Stimulated activated CD4-positive, alpha-beta T cell treated with anti-CD3 and anti-CD28 coated beads, Interleukin-1b, Interleukin-23, amount 100 ng/mL, for 48 hours (primary cell): Measurements from ENCODE around the gene WNK2.

Experiments used
- DNase-seq: peaks from one replicate; pipeline ENCODE4 v3.0.0-alpha.2; 2020

Gene WNK2

DNA sequence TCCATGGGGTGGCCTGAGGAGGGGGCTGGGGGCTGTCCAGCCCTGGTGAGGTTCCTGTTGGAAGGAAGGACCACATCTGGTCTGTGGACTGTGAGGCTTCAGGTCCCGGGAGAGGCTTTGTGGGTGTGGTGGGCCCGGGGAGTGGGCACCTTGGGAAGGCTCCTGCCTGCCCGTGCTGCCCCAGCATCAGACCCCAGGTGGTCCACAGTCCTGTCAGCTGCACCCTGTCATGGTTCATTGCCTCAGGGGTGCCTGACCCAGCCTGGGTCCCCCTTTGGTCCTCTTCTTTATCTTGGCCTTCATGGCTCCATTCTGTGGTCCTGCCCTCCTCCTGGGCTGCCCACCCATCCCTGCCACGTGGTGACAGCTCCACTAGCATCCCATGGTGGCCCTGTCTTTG lies 36.7 kb downstream of the WNK2 start:
- no peak for DNase-seq

- DNase-seq: no peak
These were observed 37.1 kb downstream of the WNK2 start for GRCh38 chr9:93221044-93221443.

DNA sequence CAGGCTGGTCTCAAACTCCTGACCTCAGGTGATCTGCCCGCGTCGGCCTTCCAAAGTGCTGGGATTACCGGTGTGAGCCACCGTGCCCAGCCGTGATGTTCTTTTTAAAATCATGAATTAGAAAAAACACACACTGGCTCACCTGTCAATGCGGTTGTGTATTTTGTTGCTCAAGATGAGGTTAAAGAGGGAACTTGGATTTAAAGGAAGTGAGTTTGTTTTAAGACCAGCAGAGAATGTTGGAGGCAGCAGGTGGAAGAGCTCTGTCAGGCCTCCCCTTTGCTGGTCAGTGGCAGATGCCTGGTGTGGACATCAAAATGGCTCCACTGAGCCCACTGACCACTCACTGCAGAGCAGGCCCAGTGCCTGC lies 38.9 kb downstream of the WNK2 start:
- DNase-seq: no peak

- no peak for DNase-seq
These were observed 39.6 kb downstream of the WNK2 start for GRCh38 chr9:93223260-93224180.

GRCh38 chr9:93224591-93224990 lies 40.7 kb downstream of the WNK2 start:
- DNase-seq: no peak

DNA sequence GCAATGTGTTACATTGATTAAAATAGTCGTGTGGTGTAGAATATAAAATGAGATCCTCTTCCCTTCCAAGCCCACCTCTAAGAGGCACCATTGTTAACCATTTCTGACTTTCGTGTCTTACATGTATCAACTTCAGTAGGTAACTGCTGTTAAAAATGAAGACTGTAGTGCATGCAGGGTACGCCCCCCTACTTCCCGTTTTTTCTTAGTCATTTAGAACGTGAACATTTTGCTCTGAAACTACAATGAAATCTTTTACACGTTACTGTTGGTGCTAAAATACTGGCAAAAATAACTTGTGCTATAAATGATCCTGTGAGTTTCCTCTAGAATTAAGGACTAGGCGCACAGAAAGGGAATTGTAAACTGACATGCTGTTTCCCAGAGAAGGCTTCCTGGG lies 41.5 kb downstream of the WNK2 start:
- no peak for DNase-seq

GRCh38 chr9:93225892-93226291 lies 42.0 kb downstream of the WNK2 start:
- no peak for DNase-seq

DNA sequence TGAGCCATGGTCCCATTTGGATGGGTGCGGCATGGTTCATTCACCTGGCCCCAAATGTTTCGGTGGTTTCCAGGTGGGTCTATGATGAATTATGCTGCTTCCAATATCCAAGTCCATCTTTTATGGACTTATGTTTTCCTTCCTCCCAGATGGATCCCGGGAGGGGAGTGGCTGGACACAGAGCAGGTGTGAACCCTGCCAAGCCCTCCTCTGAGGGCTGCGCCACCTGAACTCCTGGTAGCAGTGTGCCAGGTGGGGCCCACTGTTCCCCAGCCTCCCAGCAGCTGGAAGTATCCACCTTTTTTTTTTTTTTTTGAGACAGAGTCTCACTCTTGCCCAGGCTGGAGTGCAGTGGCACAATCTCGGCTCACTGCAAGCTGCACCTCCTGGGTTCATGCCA lies 42.9 kb downstream of the WNK2 start:
- DNase-seq: no peak

GRCh38 chr9:93228030-93228429 lies 44.1 kb downstream of the WNK2 start:
- DNase-seq: no peak

GRCh38 chr9:93228453-93228852 lies 44.5 kb downstream of the WNK2 start:
- no peak for DNase-seq

- DNase-seq: no peak
These were observed 45.7 kb downstream of the WNK2 start for GRCh38 chr9:93229636-93230035.

- DNase-seq: no peak
These were observed 46.2 kb downstream of the WNK2 start for GRCh38 chr9:93230185-93230584.

GRCh38 chr9:93230601-93231000 lies 46.7 kb downstream of the WNK2 start:
- DNase-seq: no peak

DNA sequence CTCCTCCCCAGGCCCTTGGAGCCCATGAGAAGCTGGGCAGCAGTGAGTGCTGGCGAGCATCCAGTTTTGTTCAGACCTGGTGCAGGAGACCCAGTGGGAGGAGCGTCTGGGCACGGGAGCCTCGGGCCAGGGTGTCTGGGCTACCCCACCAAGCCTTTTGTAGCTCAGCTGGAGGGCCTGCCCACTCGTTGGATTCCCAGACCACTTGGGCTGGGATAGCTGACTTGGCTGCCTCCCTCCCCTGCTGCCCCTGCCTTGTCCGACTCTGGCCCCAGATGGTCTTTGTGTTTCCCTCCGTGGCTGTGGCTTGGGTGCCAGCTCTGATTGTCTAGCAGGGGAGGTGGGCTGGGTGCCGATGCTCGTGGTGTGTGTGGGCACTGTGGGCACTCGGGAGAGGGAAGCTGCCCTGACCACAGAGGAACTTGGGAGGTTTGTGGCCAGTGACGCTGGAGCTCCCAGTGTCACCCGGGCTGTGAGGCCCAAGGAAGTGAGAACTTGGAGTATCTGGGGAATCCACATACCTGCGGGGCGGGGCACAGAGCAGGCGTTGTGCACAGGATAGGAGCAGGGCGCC lies 47.3 kb downstream of the WNK2 start:
- no peak for DNase-seq

- DNase-seq: no peak
These were observed 47.8 kb downstream of the WNK2 start for GRCh38 chr9:93231716-93232115.

DNA sequence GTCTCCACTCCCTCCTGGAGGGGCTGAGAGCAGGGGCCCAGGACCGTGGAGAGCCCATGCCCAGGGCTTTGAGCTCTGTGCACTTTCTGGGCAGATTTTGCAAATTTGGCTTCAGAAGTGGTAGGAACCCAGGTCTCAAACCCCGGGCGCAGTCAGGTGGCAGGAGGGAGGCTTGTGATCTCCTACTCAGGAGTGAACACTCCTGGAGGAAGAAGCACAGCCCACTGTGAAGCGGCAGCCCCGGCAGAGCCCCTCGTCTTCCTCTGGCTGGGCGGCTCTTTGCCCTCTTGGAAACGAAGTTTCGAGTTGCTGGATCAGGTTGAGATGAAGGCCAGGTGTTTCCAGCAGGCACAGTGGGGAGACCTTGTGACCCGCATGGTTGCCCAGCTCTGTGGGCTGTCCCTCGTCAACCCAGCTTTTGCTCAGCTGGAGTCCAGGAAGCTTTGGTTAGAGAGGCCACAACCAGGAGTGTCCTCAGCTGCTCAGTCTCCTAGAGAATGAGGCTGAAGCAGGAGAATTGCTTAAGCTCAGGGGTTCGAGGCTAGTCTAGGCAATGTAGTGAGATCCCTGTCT lies 48.5 kb downstream of the WNK2 start:
- DNase-seq: no peak

DNA sequence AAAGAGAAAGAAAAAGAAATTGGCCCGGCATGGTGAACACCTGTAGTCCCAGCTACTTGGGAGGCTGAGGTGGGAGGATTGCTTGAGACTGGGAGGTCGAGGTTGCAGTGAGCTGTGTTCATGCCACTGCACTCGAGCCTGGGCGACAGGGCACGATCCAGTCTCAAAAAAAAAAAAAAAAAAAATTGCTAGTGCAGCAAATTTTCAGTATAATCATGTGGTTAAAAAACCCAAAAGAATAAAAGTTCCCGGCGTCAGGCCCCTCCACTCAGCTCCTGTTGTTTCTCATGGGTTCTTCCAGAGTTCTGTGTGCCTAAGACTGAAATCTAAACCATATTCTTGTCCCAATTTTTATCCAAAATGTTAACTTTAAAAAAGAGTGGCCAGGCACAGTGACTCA lies 49.1 kb downstream of the WNK2 start:
- no peak for DNase-seq

DNA sequence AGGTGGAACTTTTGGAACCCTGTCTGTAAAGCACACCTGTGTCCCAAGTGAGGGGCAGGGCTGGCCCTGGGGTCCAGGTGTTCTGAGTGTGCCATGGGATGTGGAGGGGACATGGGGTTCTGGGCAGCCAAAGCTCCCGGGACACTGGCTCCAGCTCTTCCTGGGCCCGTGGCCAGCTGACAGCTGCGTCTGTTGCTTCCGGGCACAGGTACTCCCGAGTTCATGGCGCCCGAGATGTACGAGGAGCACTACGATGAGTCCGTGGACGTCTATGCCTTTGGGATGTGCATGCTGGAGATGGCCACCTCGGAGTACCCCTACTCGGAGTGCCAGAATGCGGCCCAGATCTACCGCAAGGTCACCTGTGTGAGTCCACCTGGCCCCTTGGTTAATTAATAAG lies 50.7 kb downstream of the WNK2 start:
- DNase-seq: no peak

DNA sequence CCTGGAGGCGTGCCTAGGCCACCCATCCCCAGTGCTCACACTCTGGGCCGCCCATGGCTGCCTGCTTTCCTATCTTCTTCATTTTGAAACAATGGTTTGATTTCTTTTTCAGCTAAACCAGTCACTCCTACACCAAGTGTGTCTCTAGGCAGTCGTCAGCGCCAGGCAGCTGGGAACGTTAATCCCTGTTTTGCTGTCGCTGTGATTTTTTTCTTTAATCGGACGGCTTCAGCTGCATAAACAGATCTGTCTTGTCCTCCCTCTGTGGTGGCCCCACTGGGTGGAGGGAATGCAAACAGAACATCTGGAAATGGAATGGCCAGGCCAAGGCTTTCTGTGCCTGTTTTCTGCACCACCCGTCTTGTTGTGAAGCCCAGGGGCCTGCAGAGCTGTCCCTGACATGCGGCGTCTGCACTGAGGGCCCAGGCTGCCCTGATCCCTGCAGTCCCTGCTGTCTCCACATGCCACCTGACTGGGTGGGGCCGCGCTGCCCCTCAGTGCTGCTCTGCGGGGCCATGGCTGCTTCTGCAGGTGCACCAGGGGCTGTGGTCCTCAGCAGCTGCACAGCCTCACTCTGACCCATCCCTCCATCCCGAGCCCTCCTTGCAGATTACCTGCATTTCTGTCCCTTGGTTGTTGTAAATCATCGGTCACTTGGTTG lies 51.5 kb downstream of the WNK2 start:
- DNase-seq: no peak

DNA sequence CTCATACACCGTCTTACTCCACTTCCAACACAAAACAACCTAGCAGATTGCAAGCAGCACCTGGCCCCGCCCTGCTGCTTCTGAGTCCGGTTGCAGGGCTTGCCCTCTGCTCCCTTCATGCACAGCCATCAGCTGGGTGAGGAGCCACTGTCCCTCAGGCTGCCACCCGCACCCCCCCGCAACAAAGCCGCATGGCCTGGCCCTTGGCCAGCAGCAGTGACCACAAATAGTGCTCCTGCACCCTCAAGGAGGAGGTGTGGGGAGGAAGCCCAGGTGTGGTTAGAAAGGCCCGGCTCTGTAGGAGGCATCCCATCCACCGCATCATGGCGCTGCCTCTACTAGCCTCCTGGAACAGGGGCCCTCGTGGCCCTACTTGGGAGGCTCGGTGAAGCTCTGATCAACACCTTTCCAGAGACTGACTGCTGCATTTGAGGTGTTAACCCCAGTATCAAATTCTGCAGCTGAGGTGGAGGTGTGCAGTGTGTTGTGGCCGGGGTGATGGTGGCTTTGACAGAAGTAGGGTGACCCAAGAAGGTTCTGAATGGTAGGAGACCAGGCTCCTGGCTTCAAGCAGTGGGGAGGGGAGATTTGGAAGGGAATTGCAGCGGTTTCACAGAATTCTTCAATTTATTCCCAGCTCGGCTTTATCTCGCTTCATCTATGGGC lies 52.7 kb downstream of the WNK2 start:
- DNase-seq: no peak

DNA sequence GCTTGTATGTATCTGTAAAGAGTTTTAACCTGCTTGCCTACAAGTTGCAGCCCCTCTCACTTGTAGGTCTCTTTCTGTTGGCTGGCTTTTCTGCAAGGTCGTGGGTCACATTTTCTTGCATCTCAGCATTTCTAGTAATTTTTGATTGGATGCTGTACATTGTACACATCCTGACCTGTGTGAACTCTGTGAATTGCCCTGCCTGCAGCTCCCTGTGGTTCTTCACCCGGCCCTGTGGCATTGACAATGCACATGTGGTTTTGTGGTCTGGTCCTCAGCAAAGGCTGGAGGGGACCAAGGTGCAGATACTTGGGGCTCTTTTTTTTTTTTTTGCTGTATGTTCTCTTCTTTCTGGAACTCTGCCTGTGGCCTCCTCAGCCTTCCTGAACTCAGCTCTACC lies 53.6 kb downstream of the WNK2 start:
- DNase-seq: no peak

GRCh38 chr9:93238953-93239925 lies 55.3 kb downstream of the WNK2 start:
- no peak for DNase-seq
